Measurements from ENCODE around the gene POLR2B. TPM values are rescaled to one million over a fixed set of nuclear protein-coding genes. Genes with fewer than 3 reads are reported as not detected.

The POLR2B gene
- total RNA-seq, 2 donors from 2014 or later, result 106 to 112 TPM

GRCh38 chr4:57064811-57065711 lies 86.4 kb downstream of the POLR2B start:
- Mint-ChIP-seq H3K4me3 (no peak overlapping the region), H3K4me1 (peaks cover 4% of the 10 kb centered on the region), H3K9me3 (no peaks in the 10 kb centered on the region), H3K27ac (no peak overlapping the region), H3K27me3 (ENCODE audit: insufficient read depth) (peaks cover 2% of the 10 kb centered on the region), H3K36me3 (ENCODE audit: low read depth) (no peaks in the 10 kb centered on the region)
- no peaks in the 10 kb centered on the region for H3K27me3 ChIP-seq (ENCODE audit: control insufficient read depth, insufficient read depth, low read length, poor library complexity, severe bottlenecking)
- 90 to 93% methylated on average over 17 to 20 of the region's 20 CpGs for WGBS, 2 experiments (ENCODE audit: insufficient coverage in 1 of 2, insufficient read length in 1 of 2)
- no peak overlapping the region for H3K4me3 ChIP-seq (ENCODE audit: low read length)
- no peaks in the 10 kb centered on the region for H3K4me1 ChIP-seq (ENCODE audit: control insufficient read depth, insufficient read depth, low read length)
- no peaks in the 10 kb centered on the region for H3K36me3 ChIP-seq (ENCODE audit: control insufficient read depth, insufficient read depth, low read length)
- no peak for TF ChIP-seq CTCF (conservative IDR thresholded peaks at IDR 0.05)
- H3K27ac ChIP-seq (ENCODE audit: low read depth, low read length), result no peak overlapping the region
- H3K9ac ChIP-seq (ENCODE audit: extremely low read depth, low read length, poor library complexity, severe bottlenecking), result no peak overlapping the region
- DNase-seq, result no peak
- H3K9me3 ChIP-seq (ENCODE audit: control insufficient read depth, low read length), result no peaks in the 10 kb centered on the region

- 94 to 100% methylated on average over 3 to 5 of the region's 5 CpGs for WGBS, 2 experiments (ENCODE audit: insufficient coverage in 1 of 2, insufficient read length in 1 of 2)
- H3K27me3 Mint-ChIP-seq (ENCODE audit: insufficient read depth), result peaks cover 2% of the 10 kb centered on the region
- H3K4me3 Mint-ChIP-seq, result no peak overlapping the region
- no peak overlapping the region for H3K27ac ChIP-seq (ENCODE audit: low read depth, low read length)
- no peaks in the 10 kb centered on the region for H3K36me3 ChIP-seq (ENCODE audit: control insufficient read depth, insufficient read depth, low read length)
- no peaks in the 10 kb centered on the region for H3K4me1 ChIP-seq (ENCODE audit: control insufficient read depth, insufficient read depth, low read length)
- H3K9me3 ChIP-seq (ENCODE audit: control insufficient read depth, low read length), result no peaks in the 10 kb centered on the region
- no peak for DNase-seq
- no peak overlapping the region for H3K4me3 ChIP-seq (ENCODE audit: low read length)
- no peaks in the 10 kb centered on the region for H3K27me3 ChIP-seq (ENCODE audit: control insufficient read depth, insufficient read depth, low read length, poor library complexity, severe bottlenecking)
- no peaks in the 10 kb centered on the region for H3K36me3 Mint-ChIP-seq (ENCODE audit: low read depth)
- no peak overlapping the region for H3K9ac ChIP-seq (ENCODE audit: extremely low read depth, low read length, poor library complexity, severe bottlenecking)
- no peak overlapping the region for H3K27ac Mint-ChIP-seq
- peaks cover 4% of the 10 kb centered on the region for H3K4me1 Mint-ChIP-seq
- no peak for TF ChIP-seq CTCF (conservative IDR thresholded peaks at IDR 0.05)
- no peaks in the 10 kb centered on the region for H3K9me3 Mint-ChIP-seq
Observed at GRCh38 chr4:57065730-57066482, 87.2 kb downstream of the POLR2B start.

- H3K4me1 Mint-ChIP-seq, result peaks cover 5% of the 10 kb centered on the region
- Histone ChIP-seq H3K4me1 (ENCODE audit: control insufficient read depth, insufficient read depth, low read length) (no peaks in the 10 kb centered on the region), H3K9ac (ENCODE audit: extremely low read depth, low read length, poor library complexity, severe bottlenecking) (no peak overlapping the region), H3K27me3 (ENCODE audit: control insufficient read depth, insufficient read depth, low read length, poor library complexity, severe bottlenecking) (no peaks in the 10 kb centered on the region), H3K4me3 (ENCODE audit: low read length) (no peak overlapping the region), H3K27ac (ENCODE audit: low read depth, low read length) (no peak overlapping the region), H3K9me3 (ENCODE audit: control insufficient read depth, low read length) (no peaks in the 10 kb centered on the region), H3K36me3 (ENCODE audit: control insufficient read depth, insufficient read depth, low read length) (no peaks in the 10 kb centered on the region)
- peaks cover 2% of the 10 kb centered on the region for H3K27me3 Mint-ChIP-seq (ENCODE audit: insufficient read depth)
- no peak overlapping the region for H3K27ac Mint-ChIP-seq
- TF ChIP-seq CTCF (conservative IDR thresholded peaks at IDR 0.05), result no peak
- no peaks in the 10 kb centered on the region for H3K9me3 Mint-ChIP-seq
- H3K4me3 Mint-ChIP-seq, result no peak overlapping the region
- no peak for DNase-seq
- WGBS, 2 experiments (ENCODE audit: insufficient coverage in 1 of 2, insufficient read length in 1 of 2), result 89% methylated on average over 5 to 8 of the region's 8 CpGs
- no peaks in the 10 kb centered on the region for H3K36me3 Mint-ChIP-seq (ENCODE audit: low read depth)
Observed at GRCh38 chr4:57068237-57068981, 89.7 kb downstream of the POLR2B start.
